Smooth muscle cell (in vitro differentiated cells): ENCODE measurements around the gene PIM3. TPM values are rescaled to one million over a fixed set of nuclear protein-coding genes. Genes with fewer than 3 reads are reported as not detected.
A peak's percentile ranks its signal among the peaks of the same experiment; 100 is the strongest.

Experiments
- DNase-seq: peaks from one replicate; lab custom pipeline; 2025; ENCODE audit not compliant: unreplicated experiment; lab: John Stamatoyannopoulos, UW
- H2AFZ ChIP-seq: fragments of 200-600 bp; sonication (generic); 2 replicates; pipeline ENCODE4 v1.6.0; 2016; ENCODE audit warnings: antibody characterized with exemption, low read depth, mild to moderate bottlenecking
- H3F3A ChIP-seq: fragments of 200-600 bp; sonication (generic); 2 replicates; pipeline ENCODE4 v1.6.0; 2017; ENCODE audit warnings: antibody characterized with exemption, low read depth
- H3K27ac ChIP-seq: fragments of 200-600 bp; sonication (generic); 2 replicates; pipeline ENCODE4 v1.5.1; 2016; ENCODE audit warnings: low read depth, mild to moderate bottlenecking
- H3K27me3 ChIP-seq: fragments of 200-600 bp; sonication (generic); 2 replicates; pipeline ENCODE4 v1.6.1; 2016; ENCODE audit warnings: low read depth, mild to moderate bottlenecking
- H3K36me3 ChIP-seq: fragments of 200-600 bp; sonication (generic); 2 replicates; pipeline ENCODE4 v1.5.1; 2016; ENCODE audit warnings: low read depth
- H3K4me1 ChIP-seq: fragments of 200-600 bp; sonication (generic); 2 replicates; pipeline ENCODE4 v1.5.1; 2016; ENCODE audit warnings: low read depth
- H3K4me2 ChIP-seq: fragments of 200-600 bp; sonication (generic); 2 replicates; pipeline ENCODE4 v1.6.0; 2016; ENCODE audit warnings: mild to moderate bottlenecking
- H3K4me3 ChIP-seq: fragments of 200-600 bp; sonication (generic); 2 replicates; pipeline ENCODE4 v1.5.1; 2016; ENCODE audit warnings: mild to moderate bottlenecking
- H3K79me2 ChIP-seq: fragments of 200-600 bp; sonication (generic); 2 replicates; pipeline ENCODE4 v1.6.0; 2016; ENCODE audit warnings: low read depth, mild to moderate bottlenecking
- H3K9ac ChIP-seq: fragments of 200-600 bp; sonication (generic); 2 replicates; pipeline ENCODE4 v1.6.0; 2016; ENCODE audit warnings: low read depth
- H3K9me3 ChIP-seq: fragments of 200-600 bp; sonication (generic); replicated peaks from 2 replicates; pipeline ENCODE4 v1.5.1; 2016; ENCODE audit warnings: low read depth
- H4K20me1 ChIP-seq: fragments of 200-600 bp; sonication (generic); 2 replicates; pipeline ENCODE4 v1.6.0; 2016; ENCODE audit warnings: low read depth
- WGBS: methylation state at CpG from one replicate; pipeline ENCODE4 v1.1.7; 2016; ENCODE audit warnings: low lambda C conversion rate; 5-methylcytosine and 5-hydroxymethylcytosine counted together
- polyA plus RNA-seq: library from polyadenylated mRNA; unstranded; fragments of >200 nt; fragmentation: Nextera tagmentation; extraction: Ambion mirVana; gene quantifications from 2 replicates; pipeline ENCODE4 v1.2.1, GENCODE V29; 2016
- total RNA-seq: library from RNA; depleted of rRNA; stranded (reverse); fragments of >200 nt; gene quantifications from 2 replicates; pipeline ENCODE4 v1.2.3, GENCODE V29; 2014
- TF ChIP-seq, protein P1 (sequence below): fragments of 200-600 bp; sonication (generic); IDR thresholded peaks from 2 replicates; pipeline ENCODE4 v1.5.1; 2017; ENCODE audit warnings: borderline replicate concordance, mild to moderate bottlenecking, antibody characterized with exemption; ENCODE audit not compliant: insufficient read depth, poor library complexity, severe bottlenecking

Gene PIM3
- total and polyA plus RNA-seq, 2 experiments from 2014 or later, result 19.1 to 43.3 TPM

DNA sequence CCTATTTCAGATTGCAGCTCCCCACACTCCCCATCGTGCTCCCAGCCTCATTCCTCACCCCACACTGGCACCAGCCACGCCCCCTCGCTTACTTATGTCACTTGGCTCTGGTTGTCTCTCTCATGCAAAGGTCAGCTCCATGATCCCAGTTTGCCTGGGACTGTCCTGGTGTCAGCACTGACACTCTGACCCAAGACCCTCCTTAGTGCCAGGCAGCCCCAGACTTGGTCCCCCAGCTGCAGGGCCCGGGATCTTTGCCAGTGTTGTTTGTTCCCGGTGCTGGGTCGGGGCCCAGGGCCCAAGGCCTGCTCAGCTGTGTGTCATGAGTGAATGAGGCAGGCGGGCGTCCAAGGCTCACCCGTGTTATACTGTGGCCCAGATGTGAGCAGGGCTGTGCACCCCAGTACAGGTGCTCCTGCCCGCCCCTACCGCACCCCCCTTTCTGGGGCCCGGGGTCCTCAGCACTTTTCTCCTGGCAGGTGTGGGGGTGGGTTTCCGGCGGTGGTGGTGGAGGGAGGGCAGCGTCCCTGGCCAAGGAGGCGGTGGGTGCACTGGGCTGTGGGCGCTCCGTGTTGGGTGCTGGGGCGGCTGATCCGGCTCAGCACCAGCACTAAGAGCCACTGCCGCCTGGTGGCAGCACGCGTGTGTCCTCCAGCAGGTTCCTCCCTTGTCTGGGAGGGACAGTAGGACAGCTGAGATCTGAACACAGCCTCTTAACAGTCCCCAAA lies 32.5 kb downstream of the PIM3 start:
- Histone ChIP-seq H3K27ac (no peak overlapping the region), H3K36me3 (no peaks in the 10 kb centered on the region), H3K4me2 (no peak overlapping the region), H3K9ac (no peak overlapping the region), H3K4me1 (no peaks in the 10 kb centered on the region), H3K4me3 (no peak overlapping the region), H3K9me3 (no peaks in the 10 kb centered on the region), H4K20me1 (no peaks in the 10 kb centered on the region), H3K27me3 (no peaks in the 10 kb centered on the region), H3K79me2 (no peaks in the 10 kb centered on the region), H3F3A (no peaks in the 10 kb centered on the region), H2AFZ (no peak overlapping the region)
- no peak for DNase-seq
- TF ChIP-seq, protein P1, sequence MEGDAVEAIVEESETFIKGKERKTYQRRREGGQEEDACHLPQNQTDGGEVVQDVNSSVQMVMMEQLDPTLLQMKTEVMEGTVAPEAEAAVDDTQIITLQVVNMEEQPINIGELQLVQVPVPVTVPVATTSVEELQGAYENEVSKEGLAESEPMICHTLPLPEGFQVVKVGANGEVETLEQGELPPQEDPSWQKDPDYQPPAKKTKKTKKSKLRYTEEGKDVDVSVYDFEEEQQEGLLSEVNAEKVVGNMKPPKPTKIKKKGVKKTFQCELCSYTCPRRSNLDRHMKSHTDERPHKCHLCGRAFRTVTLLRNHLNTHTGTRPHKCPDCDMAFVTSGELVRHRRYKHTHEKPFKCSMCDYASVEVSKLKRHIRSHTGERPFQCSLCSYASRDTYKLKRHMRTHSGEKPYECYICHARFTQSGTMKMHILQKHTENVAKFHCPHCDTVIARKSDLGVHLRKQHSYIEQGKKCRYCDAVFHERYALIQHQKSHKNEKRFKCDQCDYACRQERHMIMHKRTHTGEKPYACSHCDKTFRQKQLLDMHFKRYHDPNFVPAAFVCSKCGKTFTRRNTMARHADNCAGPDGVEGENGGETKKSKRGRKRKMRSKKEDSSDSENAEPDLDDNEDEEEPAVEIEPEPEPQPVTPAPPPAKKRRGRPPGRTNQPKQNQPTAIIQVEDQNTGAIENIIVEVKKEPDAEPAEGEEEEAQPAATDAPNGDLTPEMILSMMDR, result peak; percentile 55
- WGBS, result 51% methylated on average over 22 of the region's 23 CpGs

DNA sequence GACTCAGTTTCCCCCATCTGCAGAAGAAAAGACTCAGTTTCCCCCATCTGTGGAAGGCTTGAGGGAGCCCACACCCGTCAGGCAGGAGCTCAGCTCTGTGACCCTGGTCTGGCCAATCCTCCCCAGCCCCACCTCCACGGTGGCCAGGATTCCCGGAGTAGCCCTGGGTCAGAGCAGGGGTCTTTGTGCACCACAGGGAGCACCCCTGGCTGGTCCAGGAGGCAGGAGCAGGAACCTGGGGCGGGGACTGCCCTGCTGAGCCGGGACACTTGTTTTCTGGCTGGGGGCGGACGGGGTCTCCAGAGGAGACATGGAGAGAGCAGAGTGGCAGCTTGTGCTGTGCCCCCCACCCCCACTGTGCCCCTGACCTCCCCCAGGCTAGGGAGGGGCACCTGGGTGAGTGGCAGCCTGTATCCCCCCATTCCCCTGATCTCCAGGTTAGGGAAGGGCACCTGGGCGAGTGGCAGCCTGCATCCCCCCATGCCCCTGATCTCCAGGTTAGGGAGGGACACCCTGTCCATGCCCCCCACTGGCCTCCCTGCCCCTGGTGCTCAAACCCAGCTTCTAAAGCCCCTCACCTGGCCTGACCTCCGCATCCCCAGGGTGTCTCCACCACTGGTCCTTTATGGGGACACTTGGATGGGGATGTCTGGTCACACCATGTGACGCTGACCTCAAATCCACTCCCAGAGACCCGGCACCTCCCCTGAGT lies 33.2 kb downstream of the PIM3 start:
- H2AFZ ChIP-seq, result no peak overlapping the region
- H3K27ac ChIP-seq, result no peak overlapping the region

DNA sequence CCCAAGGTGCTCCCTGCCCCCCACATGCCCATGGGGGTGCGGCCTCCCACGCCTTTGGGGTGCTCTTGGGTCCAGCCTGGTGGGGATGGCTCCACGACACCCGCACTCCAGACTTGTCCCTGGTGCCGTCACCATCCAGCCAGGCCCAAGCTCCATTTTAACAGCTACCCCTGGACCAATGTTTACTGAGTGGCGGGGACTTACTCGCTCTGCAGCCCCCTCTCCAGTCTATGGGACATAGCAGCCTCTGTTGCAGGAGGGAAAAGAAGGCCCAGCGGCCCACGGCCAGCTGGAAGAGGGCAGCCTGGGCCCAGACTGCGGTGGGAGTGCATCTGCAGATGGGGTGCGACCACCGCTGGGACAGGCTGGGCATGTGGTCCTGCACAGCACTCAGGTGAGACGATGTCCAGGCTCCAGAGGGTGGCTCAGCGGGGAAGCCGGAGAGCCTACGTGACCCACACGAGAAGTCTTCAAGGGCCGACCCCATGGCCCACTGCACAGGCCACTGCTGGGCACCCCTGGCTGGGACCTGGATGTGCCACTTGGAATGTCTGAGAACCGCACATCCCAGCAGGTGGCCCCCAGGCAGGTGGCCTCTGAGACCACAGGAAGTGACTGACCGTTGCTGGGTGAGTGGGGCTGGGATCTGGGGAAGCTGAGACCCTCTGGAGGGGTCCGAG lies 33.9 kb downstream of the PIM3 start:
- Histone ChIP-seq H4K20me1 (no peaks in the 10 kb centered on the region), H3K36me3 (no peaks in the 10 kb centered on the region), H3K9me3 (no peaks in the 10 kb centered on the region), H3K4me2 (no peak overlapping the region), H2AFZ (no peak overlapping the region), H3K4me3 (no peak overlapping the region), H3K4me1 (no peaks in the 10 kb centered on the region), H3K79me2 (no peaks in the 10 kb centered on the region), H3F3A (no peaks in the 10 kb centered on the region), H3K9ac (no peak overlapping the region), H3K27ac (no peak overlapping the region), H3K27me3 (no peaks in the 10 kb centered on the region)
- 91% methylated on average over 21 of the region's 21 CpGs for WGBS
- DNase-seq, result no peak
- TF ChIP-seq, protein P1, result no peak

More for the DNA sequence above, 33.2 kb downstream of the PIM3 start:
- Histone ChIP-seq H3K27me3 (no peaks in the 10 kb centered on the region), H3K4me2 (no peak overlapping the region), H4K20me1 (no peaks in the 10 kb centered on the region), H3K79me2 (no peaks in the 10 kb centered on the region), H3K9ac (no peak overlapping the region), H3K36me3 (no peaks in the 10 kb centered on the region), H3F3A (no peaks in the 10 kb centered on the region), H3K9me3 (no peaks in the 10 kb centered on the region), H3K4me1 (no peaks in the 10 kb centered on the region), H3K4me3 (no peak overlapping the region)
- TF ChIP-seq, protein P1, result no peak
- 71% methylated on average over 10 of the region's 11 CpGs for WGBS
- no peak for DNase-seq
